ENCODE data around the gene CTNNB1.

DNA sequence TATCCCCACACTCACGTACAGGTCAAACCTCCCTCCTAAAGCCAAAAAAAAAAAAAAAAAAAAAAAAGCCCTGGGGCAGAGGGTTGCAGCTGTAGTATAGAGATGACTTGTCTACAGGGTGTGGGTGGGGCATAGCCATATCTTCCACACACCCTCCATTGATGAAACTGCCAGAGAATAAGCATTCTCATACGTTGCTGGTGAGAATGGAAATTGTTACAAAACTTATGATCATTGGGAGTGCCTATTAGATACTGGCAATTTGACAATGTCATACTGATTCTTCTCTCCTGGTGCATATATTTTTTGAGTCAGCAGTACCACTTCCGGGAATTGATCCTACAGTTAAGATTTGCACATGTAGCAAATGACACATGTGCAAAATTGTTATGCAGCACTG, 11.0 kb upstream of the CTNNB1 start:
- TF ChIP-seq, protein P1, sequence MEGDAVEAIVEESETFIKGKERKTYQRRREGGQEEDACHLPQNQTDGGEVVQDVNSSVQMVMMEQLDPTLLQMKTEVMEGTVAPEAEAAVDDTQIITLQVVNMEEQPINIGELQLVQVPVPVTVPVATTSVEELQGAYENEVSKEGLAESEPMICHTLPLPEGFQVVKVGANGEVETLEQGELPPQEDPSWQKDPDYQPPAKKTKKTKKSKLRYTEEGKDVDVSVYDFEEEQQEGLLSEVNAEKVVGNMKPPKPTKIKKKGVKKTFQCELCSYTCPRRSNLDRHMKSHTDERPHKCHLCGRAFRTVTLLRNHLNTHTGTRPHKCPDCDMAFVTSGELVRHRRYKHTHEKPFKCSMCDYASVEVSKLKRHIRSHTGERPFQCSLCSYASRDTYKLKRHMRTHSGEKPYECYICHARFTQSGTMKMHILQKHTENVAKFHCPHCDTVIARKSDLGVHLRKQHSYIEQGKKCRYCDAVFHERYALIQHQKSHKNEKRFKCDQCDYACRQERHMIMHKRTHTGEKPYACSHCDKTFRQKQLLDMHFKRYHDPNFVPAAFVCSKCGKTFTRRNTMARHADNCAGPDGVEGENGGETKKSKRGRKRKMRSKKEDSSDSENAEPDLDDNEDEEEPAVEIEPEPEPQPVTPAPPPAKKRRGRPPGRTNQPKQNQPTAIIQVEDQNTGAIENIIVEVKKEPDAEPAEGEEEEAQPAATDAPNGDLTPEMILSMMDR (IDR thresholded peaks at IDR 0.05; ENCODE audit: low read depth, low read length) = no peak
- TF ChIP-seq, protein P2, sequence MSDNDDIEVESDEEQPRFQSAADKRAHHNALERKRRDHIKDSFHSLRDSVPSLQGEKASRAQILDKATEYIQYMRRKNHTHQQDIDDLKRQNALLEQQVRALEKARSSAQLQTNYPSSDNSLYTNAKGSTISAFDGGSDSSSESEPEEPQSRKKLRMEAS (IDR thresholded peaks at IDR 0.05; ENCODE audit: low read depth, low read length) = no peak
